OCI-LY3 (cell line): Measurements from ENCODE around the gene LXN.

Source experiments
- EZH2phosphoT487 ChIP-seq: fragments of 200-600 bp; shearing (Covaris generic); IDR thresholded peaks from 2 replicates; pipeline ENCODE4 v1.6.1; 2018; ENCODE audit warnings: antibody characterized with exemption, mixed run types, low read depth
- TF ChIP-seq, protein P1 (sequence below): fragments of 200-600, 300-600 bp; sonication (generic); IDR thresholded peaks from 2 replicates; pipeline ENCODE4 v1.5.1; 2014; ENCODE audit warnings: antibody characterized with exemption, low read length, low read depth

DNA sequence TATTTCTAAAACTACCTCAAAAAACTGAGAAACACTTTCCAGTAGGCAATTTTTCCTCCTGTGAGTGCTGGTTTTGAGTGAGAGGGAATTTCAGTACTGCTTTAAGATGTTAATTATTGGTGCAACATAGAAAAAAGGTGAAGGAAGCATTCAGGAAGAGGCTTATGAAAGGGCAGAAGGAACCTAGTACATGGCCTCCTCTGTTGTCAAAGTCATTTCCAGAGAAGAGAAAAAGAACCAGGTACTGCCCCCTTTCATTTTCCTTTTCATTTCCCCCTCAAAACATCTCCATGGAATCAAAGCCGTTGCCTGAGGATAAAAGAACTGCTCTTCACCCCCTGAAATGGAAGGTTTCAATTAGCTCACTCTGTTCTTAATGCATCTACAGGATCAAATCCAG, 40.0 kb upstream of the LXN start:
- TF ChIP-seq, protein P1, sequence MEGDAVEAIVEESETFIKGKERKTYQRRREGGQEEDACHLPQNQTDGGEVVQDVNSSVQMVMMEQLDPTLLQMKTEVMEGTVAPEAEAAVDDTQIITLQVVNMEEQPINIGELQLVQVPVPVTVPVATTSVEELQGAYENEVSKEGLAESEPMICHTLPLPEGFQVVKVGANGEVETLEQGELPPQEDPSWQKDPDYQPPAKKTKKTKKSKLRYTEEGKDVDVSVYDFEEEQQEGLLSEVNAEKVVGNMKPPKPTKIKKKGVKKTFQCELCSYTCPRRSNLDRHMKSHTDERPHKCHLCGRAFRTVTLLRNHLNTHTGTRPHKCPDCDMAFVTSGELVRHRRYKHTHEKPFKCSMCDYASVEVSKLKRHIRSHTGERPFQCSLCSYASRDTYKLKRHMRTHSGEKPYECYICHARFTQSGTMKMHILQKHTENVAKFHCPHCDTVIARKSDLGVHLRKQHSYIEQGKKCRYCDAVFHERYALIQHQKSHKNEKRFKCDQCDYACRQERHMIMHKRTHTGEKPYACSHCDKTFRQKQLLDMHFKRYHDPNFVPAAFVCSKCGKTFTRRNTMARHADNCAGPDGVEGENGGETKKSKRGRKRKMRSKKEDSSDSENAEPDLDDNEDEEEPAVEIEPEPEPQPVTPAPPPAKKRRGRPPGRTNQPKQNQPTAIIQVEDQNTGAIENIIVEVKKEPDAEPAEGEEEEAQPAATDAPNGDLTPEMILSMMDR: no peak
- TF ChIP-seq EZH2phosphoT487: no peak
